Choroid plexus epithelial cell (primary cell): ENCODE data around the gene L3MBTL1.

Source experiments
- DNase-seq: peaks from one replicate; pipeline ENCODE4 v3.0.0-alpha.2; 2010; ENCODE audit warnings: low read depth
- H3K4me3 ChIP-seq: 2 replicates; pipeline ENCODE4 v1.5.1; 2011; ENCODE audit warnings: low read depth, mild to moderate bottlenecking, control low read depth, low read length, moderate library complexity
- TF ChIP-seq, protein P1 (sequence below): conservative IDR thresholded peaks from 2 replicates; pipeline ENCODE4 v1.5.1; 2011; ENCODE audit warnings: low read depth, mild to moderate bottlenecking, control low read depth, inconsistent platforms, low read length, moderate library complexity

Gene L3MBTL1

GRCh38 chr20:43530321-43531090 is 23.0 kb downstream of the L3MBTL1 start:
- no peak for DNase-seq
- no peak overlapping the region for H3K4me3 ChIP-seq
- TF ChIP-seq, protein P1, sequence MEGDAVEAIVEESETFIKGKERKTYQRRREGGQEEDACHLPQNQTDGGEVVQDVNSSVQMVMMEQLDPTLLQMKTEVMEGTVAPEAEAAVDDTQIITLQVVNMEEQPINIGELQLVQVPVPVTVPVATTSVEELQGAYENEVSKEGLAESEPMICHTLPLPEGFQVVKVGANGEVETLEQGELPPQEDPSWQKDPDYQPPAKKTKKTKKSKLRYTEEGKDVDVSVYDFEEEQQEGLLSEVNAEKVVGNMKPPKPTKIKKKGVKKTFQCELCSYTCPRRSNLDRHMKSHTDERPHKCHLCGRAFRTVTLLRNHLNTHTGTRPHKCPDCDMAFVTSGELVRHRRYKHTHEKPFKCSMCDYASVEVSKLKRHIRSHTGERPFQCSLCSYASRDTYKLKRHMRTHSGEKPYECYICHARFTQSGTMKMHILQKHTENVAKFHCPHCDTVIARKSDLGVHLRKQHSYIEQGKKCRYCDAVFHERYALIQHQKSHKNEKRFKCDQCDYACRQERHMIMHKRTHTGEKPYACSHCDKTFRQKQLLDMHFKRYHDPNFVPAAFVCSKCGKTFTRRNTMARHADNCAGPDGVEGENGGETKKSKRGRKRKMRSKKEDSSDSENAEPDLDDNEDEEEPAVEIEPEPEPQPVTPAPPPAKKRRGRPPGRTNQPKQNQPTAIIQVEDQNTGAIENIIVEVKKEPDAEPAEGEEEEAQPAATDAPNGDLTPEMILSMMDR = no peak

GRCh38 chr20:43531091-43531443 is 23.6 kb downstream of the L3MBTL1 start:
- TF ChIP-seq, protein P1 = no peak
- no peak overlapping the region for H3K4me3 ChIP-seq
- DNase-seq = no peak

GRCh38 chr20:43532416-43533055 is 25.0 kb downstream of the L3MBTL1 start:
- no peak overlapping the region for H3K4me3 ChIP-seq
- DNase-seq = no peak
- TF ChIP-seq, protein P1 = no peak

GRCh38 chr20:43533060-43533459 is 25.6 kb downstream of the L3MBTL1 start:
- TF ChIP-seq, protein P1 = no peak
- no peak for DNase-seq

DNA sequence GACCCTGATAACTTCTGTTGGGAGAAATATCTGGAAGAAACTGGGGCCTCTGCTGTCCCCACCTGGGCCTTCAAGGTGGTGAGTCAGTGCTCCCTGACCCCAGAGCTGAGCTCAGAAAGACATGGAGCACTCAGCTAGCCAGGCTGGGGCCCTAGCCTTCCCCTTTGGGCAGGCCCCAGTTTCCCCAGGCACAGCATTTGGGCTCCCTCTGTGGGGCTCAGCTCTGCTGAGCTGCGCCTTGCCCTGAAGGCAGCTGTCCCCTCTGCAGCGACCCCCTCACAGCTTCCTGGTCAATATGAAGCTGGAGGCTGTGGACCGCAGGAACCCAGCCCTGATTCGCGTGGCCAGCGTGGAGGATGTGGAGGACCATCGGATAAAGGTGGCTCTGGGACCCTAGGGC is 26.5 kb downstream of the L3MBTL1 start:
- H3K4me3 ChIP-seq = no peak overlapping the region
- TF ChIP-seq, protein P1 = no peak
- no peak for DNase-seq

More at GRCh38 chr20:43533060-43533459, 25.6 kb downstream of the L3MBTL1 start:
- no peak overlapping the region for H3K4me3 ChIP-seq

DNA sequence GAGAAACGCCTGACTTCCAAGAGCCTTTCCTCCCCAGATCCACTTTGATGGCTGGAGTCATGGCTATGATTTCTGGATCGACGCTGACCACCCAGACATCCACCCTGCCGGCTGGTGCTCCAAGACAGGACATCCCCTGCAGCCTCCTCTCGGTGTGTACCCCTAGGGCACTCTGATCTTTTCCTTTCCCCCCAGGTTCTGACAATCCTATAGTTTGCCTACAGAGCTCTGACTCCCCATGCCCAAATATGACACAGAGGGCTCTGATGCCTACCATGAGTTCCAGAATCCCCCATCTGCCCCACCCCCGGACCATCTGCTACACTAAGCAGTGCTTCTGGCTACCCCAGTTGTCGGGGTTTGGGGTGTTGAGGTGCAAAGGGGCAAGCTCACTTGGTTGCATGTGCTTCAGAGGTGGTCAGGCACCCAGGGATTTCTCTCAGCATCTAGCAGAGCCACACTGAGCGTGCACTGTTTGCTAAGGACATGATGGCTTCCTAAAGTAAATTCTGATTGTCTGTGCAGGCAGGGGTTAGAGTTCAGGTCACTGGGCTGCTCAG is 27.4 kb downstream of the L3MBTL1 start:
- no peak for DNase-seq
- TF ChIP-seq, protein P1 = no peak
- H3K4me3 ChIP-seq = no peak overlapping the region
